Activated T-helper 1 cell treated with anti-CD3 and anti-CD28 coated beads, Interleukin-2, amount 50 U/mL, for 16 hours (primary cell): Measurements from ENCODE around the gene C1orf52.
A peak's percentile ranks its signal among the peaks of the same experiment; 100 is the strongest.

Experiments
- DNase-seq, 2 donors: peaks; one replicate each; pipeline ENCODE4 v3.0.0-alpha.2; 2020; ENCODE audit warnings: low read depth in 1 of 2, low spot score in 1 of 2

Gene C1orf52

GRCh38 chr1:85259118-85259911, at the start of gene C1orf52:
C1orf52 (minus strand) TSS chr1:85259662; CDS start chr1:85259633, 29 bp downstream.
- DNase-seq, result peak; percentile 92 to 93

- no peak for DNase-seq
These were observed 49.4 kb upstream of the C1orf52 start for GRCh38 chr1:85308833-85309350.

GRCh38 chr1:85307987-85308832, 48.7 kb upstream of the C1orf52 start:
- peak; percentile 37 to 44 for DNase-seq

GRCh38 chr1:85306236-85306635, 46.8 kb upstream of the C1orf52 start:
- no peak for DNase-seq

- DNase-seq, result no peak
These were observed 44.1 kb upstream of the C1orf52 start for GRCh38 chr1:85303440-85304162.

- DNase-seq, result no peak
These were observed 40.7 kb upstream of the C1orf52 start for GRCh38 chr1:85300140-85300539.

- peak in 1 of 2 donors; percentile 55 for DNase-seq
These were observed 38.6 kb upstream of the C1orf52 start for GRCh38 chr1:85297855-85298629.

GRCh38 chr1:85297538-85297854, 38.0 kb upstream of the C1orf52 start:
- no peak for DNase-seq

- no peak for DNase-seq
These were observed 37.5 kb upstream of the C1orf52 start for GRCh38 chr1:85296980-85297379.

GRCh38 chr1:85295654-85296053, 36.2 kb upstream of the C1orf52 start:
- no peak for DNase-seq

GRCh38 chr1:85295006-85295431, 35.6 kb upstream of the C1orf52 start:
- no peak for DNase-seq

GRCh38 chr1:85290826-85291225, 31.4 kb upstream of the C1orf52 start:
- no peak for DNase-seq

GRCh38 chr1:85289848-85290335, 30.4 kb upstream of the C1orf52 start:
- DNase-seq, result no peak

GRCh38 chr1:85289207-85289847, 29.9 kb upstream of the C1orf52 start:
- no peak for DNase-seq

- no peak for DNase-seq
These were observed 24.7 kb upstream of the C1orf52 start for GRCh38 chr1:85284202-85284601.

GRCh38 chr1:85283475-85284199, 24.2 kb upstream of the C1orf52 start:
- no peak for DNase-seq

- no peak for DNase-seq
These were observed 23.0 kb upstream of the C1orf52 start for GRCh38 chr1:85282424-85282823.

- no peak for DNase-seq
These were observed 21.2 kb upstream of the C1orf52 start for GRCh38 chr1:85280636-85281035.

GRCh38 chr1:85279458-85280080, 20.1 kb upstream of the C1orf52 start:
- no peak for DNase-seq
